GM10248 (cell line): Measurements from ENCODE around the gene MORN1.

ENCODE experiments used
- CTCF ChIA-PET: fragments of 300-600 bp; sonication (Branson Sonifier 250); formaldehyde crosslinking; extraction: SDS; loops from one replicate; lab custom pipeline; 2021; ENCODE audit warnings: antibody characterized with exemption; lab: Yijun Ruan, JAX
- POLR2A ChIA-PET: fragments of 350-650 bp; sonication (Branson Sonifier 250); formaldehyde crosslinking; extraction: SDS; loops from one replicate; lab custom pipeline; 2020; ENCODE audit warnings: antibody characterized with exemption; lab: Yijun Ruan, JAX
- DNase-seq: peaks from one replicate; pipeline ENCODE4 v3.0.0; 2012; ENCODE audit errors: extremely low spot score
- TF ChIP-seq, protein P1 (sequence below): IDR thresholded peaks from 2 replicates; pipeline ENCODE4 v1.5.1; 2012; ENCODE audit warnings: mild to moderate bottlenecking, low read depth; ENCODE audit errors: extremely low read depth, missing control alignments, control extremely low read depth

The MORN1 gene

DNA sequence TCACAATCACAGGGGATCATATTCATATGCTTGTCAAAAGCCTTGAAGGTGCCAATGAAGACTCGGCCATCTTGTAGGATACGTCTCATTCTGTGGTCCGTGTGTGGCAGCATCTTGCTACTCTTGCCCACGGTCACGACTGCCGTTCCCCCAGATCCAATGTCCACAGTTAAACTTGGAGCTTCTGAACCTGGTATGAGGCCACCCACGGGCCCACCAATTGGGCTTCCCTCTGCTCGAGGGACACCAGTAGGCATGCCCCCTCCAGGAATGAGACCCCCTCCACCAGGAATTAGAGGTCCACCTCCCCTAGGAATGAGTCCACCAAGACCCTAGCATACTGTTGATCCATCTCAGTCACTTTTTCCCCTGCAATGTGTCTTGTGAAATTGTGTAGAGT is 39.6 kb downstream of the MORN1 start:
- TF ChIP-seq, protein P1, sequence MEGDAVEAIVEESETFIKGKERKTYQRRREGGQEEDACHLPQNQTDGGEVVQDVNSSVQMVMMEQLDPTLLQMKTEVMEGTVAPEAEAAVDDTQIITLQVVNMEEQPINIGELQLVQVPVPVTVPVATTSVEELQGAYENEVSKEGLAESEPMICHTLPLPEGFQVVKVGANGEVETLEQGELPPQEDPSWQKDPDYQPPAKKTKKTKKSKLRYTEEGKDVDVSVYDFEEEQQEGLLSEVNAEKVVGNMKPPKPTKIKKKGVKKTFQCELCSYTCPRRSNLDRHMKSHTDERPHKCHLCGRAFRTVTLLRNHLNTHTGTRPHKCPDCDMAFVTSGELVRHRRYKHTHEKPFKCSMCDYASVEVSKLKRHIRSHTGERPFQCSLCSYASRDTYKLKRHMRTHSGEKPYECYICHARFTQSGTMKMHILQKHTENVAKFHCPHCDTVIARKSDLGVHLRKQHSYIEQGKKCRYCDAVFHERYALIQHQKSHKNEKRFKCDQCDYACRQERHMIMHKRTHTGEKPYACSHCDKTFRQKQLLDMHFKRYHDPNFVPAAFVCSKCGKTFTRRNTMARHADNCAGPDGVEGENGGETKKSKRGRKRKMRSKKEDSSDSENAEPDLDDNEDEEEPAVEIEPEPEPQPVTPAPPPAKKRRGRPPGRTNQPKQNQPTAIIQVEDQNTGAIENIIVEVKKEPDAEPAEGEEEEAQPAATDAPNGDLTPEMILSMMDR: no peak
- ChIA-PET CTCF (no interaction called here), POLR2A (no interaction called here)
- DNase-seq: no peak

DNA sequence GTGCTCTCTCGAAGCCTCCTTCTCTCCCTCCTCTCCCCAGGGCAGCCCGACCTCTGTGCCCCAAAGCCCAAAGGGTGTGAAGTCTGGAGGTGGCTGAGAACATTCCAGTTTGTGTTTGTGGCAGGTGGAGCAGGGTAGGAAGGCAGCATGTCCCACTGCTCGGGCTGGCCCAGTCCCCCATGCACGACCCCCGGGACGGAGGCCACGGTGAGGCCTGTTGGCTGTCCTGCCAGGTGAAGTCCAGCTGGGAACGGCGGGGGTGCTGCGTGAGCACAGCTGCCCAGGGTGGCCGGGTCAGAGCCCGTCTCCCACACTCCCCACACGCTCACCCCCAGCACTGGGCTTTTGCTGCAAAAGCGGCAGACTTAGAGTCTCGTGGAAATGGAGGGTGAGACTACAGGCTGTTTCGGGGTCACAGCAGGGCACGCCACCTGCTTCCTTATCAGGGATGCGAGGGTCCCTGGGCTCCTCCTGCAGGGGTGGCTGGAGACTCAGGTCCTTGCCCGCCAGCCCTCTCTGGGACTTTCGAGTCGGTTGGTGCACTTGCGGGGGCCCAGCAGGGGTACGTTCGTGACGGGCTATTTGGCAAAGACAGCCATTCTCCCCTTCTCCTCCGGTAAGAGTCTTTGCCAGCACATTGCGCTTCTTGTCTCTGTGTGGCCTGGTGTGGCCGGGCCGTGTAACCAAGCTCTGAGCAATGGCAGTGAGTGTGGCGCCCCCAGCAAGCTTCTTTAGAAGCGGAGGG is 40.3 kb downstream of the MORN1 start:
- ChIA-PET POLR2A (no interaction called here), CTCF (no interaction called here)

DNA sequence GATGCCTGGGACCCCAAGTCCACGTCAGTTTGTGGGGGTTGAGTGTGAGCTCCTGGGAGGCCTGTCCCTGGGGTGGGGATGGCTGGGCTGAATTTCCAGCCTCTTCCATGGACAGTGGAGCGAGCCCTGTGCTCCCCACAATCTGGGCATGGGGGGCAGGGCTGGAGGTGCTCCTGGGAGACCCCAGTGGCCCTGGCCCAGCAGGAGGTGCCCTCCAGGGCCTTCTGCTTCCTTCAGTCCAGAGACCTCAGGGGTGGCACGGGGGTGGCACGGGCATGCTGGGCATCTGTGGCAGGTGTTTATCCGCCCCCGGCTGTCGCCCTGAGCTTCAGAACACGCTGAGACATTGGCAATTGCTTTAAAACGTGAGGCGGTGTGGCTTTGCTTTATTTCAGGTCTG is 40.9 kb downstream of the MORN1 start:
- CTCF ChIA-PET: no interaction called here
- TF ChIP-seq, protein P1: no peak
- POLR2A ChIA-PET: no interaction called here

More for the DNA sequence above, 40.3 kb downstream of the MORN1 start:
- no peak for DNase-seq
- TF ChIP-seq, protein P1: no peak

DNA sequence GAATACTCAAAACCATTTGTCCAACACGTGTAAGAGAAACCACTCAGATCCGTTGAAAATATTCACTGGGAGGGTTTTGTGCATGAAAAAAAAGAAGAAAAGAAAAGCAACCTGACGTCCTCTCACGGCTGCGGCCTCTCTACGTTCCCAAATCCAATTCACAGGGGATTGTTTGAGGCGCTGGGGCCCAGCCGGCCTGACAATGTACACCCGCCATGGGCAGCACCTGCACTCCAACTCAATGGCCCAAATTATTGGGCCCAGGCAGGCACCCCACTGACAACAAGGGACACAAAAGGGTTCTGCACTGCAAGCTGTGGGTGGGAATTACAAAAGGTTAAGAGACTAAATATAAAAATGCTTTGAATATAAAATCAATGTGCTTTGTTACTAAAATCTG is 41.5 kb downstream of the MORN1 start:
- TF ChIP-seq, protein P1: no peak
- DNase-seq: no peak
- ChIA-PET CTCF (no interaction called here), POLR2A (no interaction called here)

More for the DNA sequence above, 40.9 kb downstream of the MORN1 start:
- no peak for DNase-seq

DNA sequence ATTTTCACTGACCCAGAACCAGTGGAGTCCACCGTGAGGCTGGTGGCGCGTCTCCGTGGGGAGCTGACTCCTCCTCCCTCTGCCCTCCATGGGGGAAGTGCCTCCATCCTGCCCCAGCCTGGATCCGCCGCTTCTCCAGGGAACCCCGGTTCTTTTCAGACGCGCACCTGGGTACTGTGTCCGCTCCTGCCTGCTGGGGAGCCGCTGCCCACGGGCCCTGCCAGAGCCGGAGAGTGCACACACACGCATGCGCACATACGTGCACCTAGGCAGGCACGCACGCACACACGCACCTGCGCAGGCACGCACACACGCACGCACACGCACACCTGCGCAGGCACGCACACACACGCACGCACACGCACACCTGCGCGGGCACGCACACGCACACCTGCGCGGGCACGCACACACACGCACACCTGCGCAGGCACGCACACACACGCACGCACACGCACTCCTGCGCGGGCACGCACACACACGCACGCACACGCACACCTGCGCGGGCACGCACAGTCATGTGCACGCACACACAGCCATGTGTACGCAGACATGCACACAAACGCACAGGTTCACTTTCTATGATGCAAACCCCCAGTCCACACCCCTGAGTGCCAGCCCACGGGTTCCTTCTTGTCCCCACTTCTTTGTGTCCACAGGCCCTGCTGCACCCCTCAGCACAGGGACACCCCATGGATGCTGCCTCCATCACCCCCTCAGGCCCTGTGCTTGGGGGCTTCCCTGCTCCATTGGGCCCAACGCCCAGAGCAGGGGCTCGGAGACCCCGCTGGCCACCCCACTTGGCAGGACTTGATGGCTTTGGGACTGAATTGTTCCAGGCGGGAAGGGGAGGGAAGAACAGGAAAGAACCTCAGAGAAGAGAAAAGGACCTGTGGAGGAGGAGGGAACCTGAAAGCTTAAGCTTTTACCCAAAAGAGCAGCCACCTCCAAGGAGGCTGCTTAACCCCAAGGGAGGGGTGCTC is 42.7 kb downstream of the MORN1 start:
- DNase-seq: no peak
- CTCF ChIA-PET: no interaction called here
- POLR2A ChIA-PET: no interaction called here
- TF ChIP-seq, protein P1: no peak

DNA sequence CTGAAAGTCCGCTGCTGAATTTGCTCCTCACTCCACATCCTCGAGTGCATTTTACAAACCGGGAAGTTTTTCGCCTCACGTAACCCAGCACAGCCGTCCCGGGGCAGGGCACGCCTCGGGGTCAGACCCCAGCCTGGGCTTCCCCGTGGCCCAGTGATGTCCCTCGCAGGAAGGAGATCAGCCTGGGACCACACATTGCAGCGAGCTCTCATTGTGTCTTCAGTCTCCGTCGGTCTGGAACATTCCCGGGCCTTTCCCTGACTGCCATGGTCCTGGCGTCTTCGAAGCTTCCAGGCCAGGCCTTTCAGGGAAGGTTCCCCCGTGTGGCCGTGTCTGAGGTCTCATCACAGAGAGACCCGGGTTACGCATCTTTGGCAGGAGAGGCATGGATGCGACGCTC is 43.5 kb downstream of the MORN1 start:
- ChIA-PET POLR2A (no interaction called here), CTCF (no interaction called here)
- TF ChIP-seq, protein P1: no peak
- DNase-seq: no peak
